ENCODE measurements around the gene NCOA1.

GRCh38 chr2:24671230-24671629, 180.2 kb downstream of the NCOA1 start:
- TF ChIP-seq CTCF (conservative IDR thresholded peaks at IDR 0.05) (no peak), EZH2 (IDR thresholded peaks at IDR 0.05; ENCODE audit: low read depth) (no peak)
